Esophagus muscularis mucosa (tissue), 4 donors: ENCODE results near the gene CAMK1D.

Experiments used
- CTCF ChIP-seq, 3 experiments: fragments of 200-600 bp in 2 of 3; fragments of 450-650 bp in 1 of 3; sonication (generic) in 2 of 3; IDR thresholded peaks; one replicate each; pipeline ENCODE4 v1.5.1; 2017 to 2019; ENCODE audit warnings: antibody characterized with exemption in 3 of 3, mild to moderate bottlenecking in 2 of 3, moderate library complexity in 1 of 3
- EP300 ChIP-seq: sonication (generic); formaldehyde crosslinking; IDR thresholded peaks from one replicate; pipeline ENCODE4 v1.6.1; 2017; ENCODE audit warnings: antibody characterized with exemption
- POLR2A ChIP-seq: fragments of 450-650 bp; IDR thresholded peaks from one replicate; pipeline ENCODE4 v1.6.1; 2017; ENCODE audit warnings: antibody characterized with exemption, moderate library complexity, mild to moderate bottlenecking, low read depth
- POLR2AphosphoS5 ChIP-seq, 2 donors: sonication (generic); formaldehyde crosslinking; IDR thresholded peaks; one replicate each; pipeline ENCODE4 v1.6.1; 2017; ENCODE audit warnings: antibody characterized with exemption in 2 of 2

- TF ChIP-seq CTCF (IDR thresholded peaks at IDR 0.05) = no peak
- no peak for TF ChIP-seq POLR2A
- TF ChIP-seq POLR2AphosphoS5 (IDR thresholded peaks at IDR 0.05) = no peak
- TF ChIP-seq EP300 = no peak
Observed at GRCh38 chr10:12644380-12645144, 295.2 kb downstream of the CAMK1D start.
